Keratinocyte (primary cell): ENCODE measurements around the gene ATXN2. TPM values are rescaled to one million over a fixed set of nuclear protein-coding genes. Genes with fewer than 3 reads are reported as not detected.
"Not testable (repeated sequence)": the region's sequence is repeated elsewhere in the genome, so short reads cannot be mapped to it uniquely, and the experiment has no call there.

Experiments
- DNase-seq: peaks from one replicate; pipeline ENCODE4 v3.0.0-alpha.2; 2011; ENCODE audit warnings: low read depth, missing footprints, low spot score
- FAIRE-seq: peaks from 2 replicates; lab custom pipeline; 2011; peaks lifted over from hg19 to GRCh38; lab: Jason Lieb, UNC
- H2AFZ ChIP-seq: 2 replicates; pipeline ENCODE4 v1.6.0; 2012; ENCODE audit warnings: low read length, control low read depth, inconsistent platforms; ENCODE audit not compliant: control insufficient read depth
- H3K27ac ChIP-seq: 2 replicates; pipeline ENCODE4 v1.5.1; 2011; ENCODE audit warnings: low read length; ENCODE audit not compliant: control insufficient read depth, insufficient read depth
- H3K27me3 ChIP-seq: 3 replicates; pipeline ENCODE4 v1.6.0; 2011; ENCODE audit warnings: low read length; ENCODE audit not compliant: control insufficient read depth, insufficient read depth; ENCODE audit errors: extremely low read depth
- H3K36me3 ChIP-seq, 2 experiments: 2 replicates in 1 of 2; 3 replicates in 1 of 2; pipeline ENCODE4 v1.5.1; 2011; ENCODE audit warnings: low read length in 2 of 2, mild to moderate bottlenecking in 1 of 2; ENCODE audit not compliant: control insufficient read depth in 2 of 2, insufficient read depth in 2 of 2; ENCODE audit errors: extremely low read depth in 1 of 2
- H3K4me1 ChIP-seq: 3 replicates; pipeline ENCODE4 v1.5.1; 2011; ENCODE audit warnings: low read length; ENCODE audit not compliant: control insufficient read depth, insufficient read depth; ENCODE audit errors: extremely low read depth
- H3K4me2 ChIP-seq: 3 replicates; pipeline ENCODE4 v1.6.0; 2011; ENCODE audit warnings: low read depth, low read length; ENCODE audit not compliant: control insufficient read depth, insufficient read depth; ENCODE audit errors: extremely low read depth
- H3K4me3 ChIP-seq, 3 experiments: fragments of 200-600 bp in 1 of 3; sonication (generic) in 1 of 3; 2 replicates in 2 of 3; 3 replicates in 1 of 3; pipeline ENCODE4 v1.5.1; 2011 to 2016; ENCODE audit warnings: low read length in 3 of 3, mild to moderate bottlenecking in 3 of 3, control low read depth in 2 of 3, inconsistent platforms in 1 of 3, low read depth in 1 of 3, mixed read lengths in 1 of 3, mixed run types in 1 of 3, moderate library complexity in 1 of 3; ENCODE audit not compliant: control insufficient read depth in 2 of 3, insufficient read depth in 2 of 3; ENCODE audit errors: extremely low read depth in 1 of 3
- H3K79me2 ChIP-seq: 2 replicates; pipeline ENCODE4 v1.6.0; 2012; ENCODE audit warnings: low read length; ENCODE audit not compliant: control insufficient read depth, insufficient read depth
- H3K9ac ChIP-seq: 3 replicates; pipeline ENCODE4 v1.6.0; 2011; ENCODE audit warnings: low read length; ENCODE audit not compliant: control insufficient read depth, insufficient read depth; ENCODE audit errors: extremely low read depth
- H3K9me1 ChIP-seq: 3 replicates; pipeline ENCODE4 v1.6.0; 2011; ENCODE audit warnings: low read length; ENCODE audit not compliant: control insufficient read depth, insufficient read depth; ENCODE audit errors: extremely low read depth
- H3K9me3 ChIP-seq: 2 replicates; pipeline ENCODE4 v1.5.1; 2012; ENCODE audit warnings: low read depth, low read length; ENCODE audit not compliant: control insufficient read depth
- H4K20me1 ChIP-seq: 3 replicates; pipeline ENCODE4 v1.6.0; 2011; ENCODE audit warnings: low read length; ENCODE audit not compliant: control insufficient read depth, insufficient read depth; ENCODE audit errors: extremely low read depth
- EZH2 ChIP-seq: IDR thresholded peaks from one replicate; pipeline ENCODE4 v1.6.1; 2012; ENCODE audit warnings: inconsistent platforms, mild to moderate bottlenecking, low read length, moderate library complexity
- dilution Hi-C: fragments of 300-500 bp; cut with MboI; formaldehyde crosslinking; loops from one replicate; pipeline ENCODE4 v1.7.0; 2020; ENCODE audit warnings: low sequenced_read_pairs; ENCODE audit not compliant: extremely low pct_ligation_motif_present
- polyA plus RNA-seq, 5 experiments: library from polyadenylated mRNA; depleted of rRNA in 3 of 5; stranded (reverse) in 3 of 5; stranded (forward) in 1 of 5; unstranded in 1 of 5; fragments of >200 nt; gene quantifications; 1 replicate in 1 of 5; 2 replicates in 3 of 5; 3 replicates in 1 of 5; pipeline versions ENCODE4 v1.2.1 to v1.2.3, GENCODE V29; 2011 to 2012; ENCODE audit warnings: missing spikeins in 2 of 5, low read depth in 1 of 5, low replicate concordance in 1 of 5
- TF ChIP-seq, protein P1 (sequence below), 3 experiments: IDR thresholded peaks in 1 of 3; conservative IDR thresholded peaks in 1 of 3; optimal IDR thresholded peaks in 1 of 3; 2 replicates in 2 of 3; 3 replicates in 1 of 3; pipeline versions ENCODE3 to v1.5.1; 2011; ENCODE audit warnings: low read length in 3 of 3, mild to moderate bottlenecking in 3 of 3, moderate library complexity in 2 of 3, control low read depth in 1 of 3, inconsistent platforms in 1 of 3; ENCODE audit not compliant: insufficient read depth in 2 of 3; ENCODE audit errors: extremely low read depth in 1 of 3

ATXN2 gene
- polyA plus RNA-seq, 1 donor (not counting 4 experiments of a cell fraction or from before 2014, with no cell fraction given), result 19.6 TPM

DNA sequence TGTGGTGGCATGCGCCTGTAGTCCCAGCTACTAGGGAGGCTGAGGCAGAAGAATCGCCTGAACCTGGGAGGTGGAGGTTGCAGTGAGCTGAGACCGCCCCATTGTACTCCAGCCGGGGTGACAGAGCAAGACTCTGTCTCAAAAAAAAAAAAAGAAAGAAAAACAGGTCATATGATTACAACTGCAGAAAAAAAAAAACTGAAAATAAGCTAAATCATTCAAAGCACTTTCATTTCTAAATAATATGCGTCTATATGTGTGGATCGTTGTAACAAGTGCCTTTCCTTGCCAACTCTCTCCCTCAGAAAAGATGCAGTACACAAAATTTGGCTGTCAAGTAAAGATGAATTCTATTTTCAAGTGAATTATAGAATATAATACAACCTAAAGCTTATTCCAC, 42.4 kb downstream of the ATXN2 start:
- H3K4me2 ChIP-seq, result no peak overlapping the region

DNA sequence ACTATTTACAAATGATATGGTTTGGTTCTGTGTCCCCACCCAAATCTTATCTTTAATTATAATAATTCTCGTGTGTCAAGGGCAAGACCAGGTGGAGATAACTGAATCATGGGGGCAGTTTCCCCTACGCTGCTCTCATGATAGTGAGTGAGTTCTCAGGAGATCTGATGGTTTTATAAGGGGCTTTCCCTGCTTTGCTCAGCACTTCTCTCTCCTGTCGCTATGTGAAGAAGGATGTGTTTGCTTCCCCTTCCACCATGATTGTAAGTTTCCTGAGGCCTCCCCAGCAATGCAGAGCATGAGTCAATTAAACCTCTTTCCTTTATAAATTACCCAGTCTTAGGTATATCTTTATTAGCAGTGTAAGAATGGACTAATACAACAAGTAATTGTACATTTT, 43.8 kb downstream of the ATXN2 start:
- FAIRE-seq, dilution Hi-C loops: not testable (repeated sequence)

More for the DNA sequence above, 42.4 kb downstream of the ATXN2 start:
- H3K4me3 ChIP-seq, result no peak overlapping the region
- dilution Hi-C loops, result no loop called here
- no peaks in the 10 kb centered on the region for H3K27me3 ChIP-seq
- no peaks in the 10 kb centered on the region for H3K9me1 ChIP-seq
- no peak for TF ChIP-seq EZH2
- TF ChIP-seq, protein P1, sequence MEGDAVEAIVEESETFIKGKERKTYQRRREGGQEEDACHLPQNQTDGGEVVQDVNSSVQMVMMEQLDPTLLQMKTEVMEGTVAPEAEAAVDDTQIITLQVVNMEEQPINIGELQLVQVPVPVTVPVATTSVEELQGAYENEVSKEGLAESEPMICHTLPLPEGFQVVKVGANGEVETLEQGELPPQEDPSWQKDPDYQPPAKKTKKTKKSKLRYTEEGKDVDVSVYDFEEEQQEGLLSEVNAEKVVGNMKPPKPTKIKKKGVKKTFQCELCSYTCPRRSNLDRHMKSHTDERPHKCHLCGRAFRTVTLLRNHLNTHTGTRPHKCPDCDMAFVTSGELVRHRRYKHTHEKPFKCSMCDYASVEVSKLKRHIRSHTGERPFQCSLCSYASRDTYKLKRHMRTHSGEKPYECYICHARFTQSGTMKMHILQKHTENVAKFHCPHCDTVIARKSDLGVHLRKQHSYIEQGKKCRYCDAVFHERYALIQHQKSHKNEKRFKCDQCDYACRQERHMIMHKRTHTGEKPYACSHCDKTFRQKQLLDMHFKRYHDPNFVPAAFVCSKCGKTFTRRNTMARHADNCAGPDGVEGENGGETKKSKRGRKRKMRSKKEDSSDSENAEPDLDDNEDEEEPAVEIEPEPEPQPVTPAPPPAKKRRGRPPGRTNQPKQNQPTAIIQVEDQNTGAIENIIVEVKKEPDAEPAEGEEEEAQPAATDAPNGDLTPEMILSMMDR (optimal IDR thresholded peaks at IDR 0.05 in 1 of 3, IDR thresholded peaks at IDR 0.05 in 1 of 3, conservative IDR thresholded peaks at IDR 0.05 in 1 of 3; ENCODE audit: extremely low read depth in 1 of 3, insufficient read depth in 2 of 3, low read length in 3 of 3), result no peak
- H4K20me1 ChIP-seq, result peaks cover 2% of the 10 kb centered on the region
- H3K4me1 ChIP-seq, result no peaks in the 10 kb centered on the region
- FAIRE-seq, result no peak
- no peak overlapping the region for H2AFZ ChIP-seq
- no peaks in the 10 kb centered on the region for H3K9me3 ChIP-seq
- H3K9ac ChIP-seq, result no peak overlapping the region
- peaks cover 77% of the 10 kb centered on the region for H3K79me2 ChIP-seq
- H3K27ac ChIP-seq, result no peak overlapping the region
- H3K36me3 ChIP-seq, result peaks cover 0 to 2% of the 10 kb centered on the region in 2 experiments
- no peak for DNase-seq

DNA sequence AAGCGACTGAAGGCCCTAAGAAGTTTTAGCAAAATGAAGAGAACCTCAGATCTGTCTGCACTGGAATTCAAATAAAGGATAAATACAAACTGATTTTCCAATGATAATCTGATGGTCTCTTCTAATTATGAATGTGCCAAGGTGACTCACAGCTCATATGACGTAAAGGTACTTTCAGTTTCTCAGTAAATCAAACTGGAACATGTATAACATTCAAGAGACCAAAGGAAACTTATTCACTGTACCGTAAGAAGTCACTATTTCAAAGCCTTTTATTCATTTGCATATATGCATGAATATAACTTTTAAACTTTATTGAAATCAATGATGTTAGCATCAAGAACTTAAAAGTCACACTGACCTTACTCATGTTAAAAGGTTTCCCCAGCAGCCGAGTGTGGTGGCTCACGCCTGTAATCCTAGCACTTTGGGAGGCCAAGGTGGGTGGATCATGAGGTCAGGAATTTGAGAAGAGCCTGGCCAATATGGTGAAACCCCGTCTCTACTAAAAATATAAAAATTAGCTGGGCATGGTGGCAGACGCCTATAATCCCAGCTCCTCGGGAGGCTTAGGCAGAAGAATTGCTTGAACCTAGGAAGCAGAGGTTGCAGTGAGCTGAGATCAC, 52.2 kb downstream of the ATXN2 start:
- H3K4me3 ChIP-seq, result no peak overlapping the region
- no peaks in the 10 kb centered on the region for H3K27me3 ChIP-seq
- H3K9me3 ChIP-seq, result no peaks in the 10 kb centered on the region
- H3K4me1 ChIP-seq, result no peaks in the 10 kb centered on the region
- FAIRE-seq (no peak), DNase-seq (no peak)
- no peak overlapping the region for H3K9ac ChIP-seq
- no peak overlapping the region for H3K4me2 ChIP-seq
- no peaks in the 10 kb centered on the region for H3K9me1 ChIP-seq
- dilution Hi-C loops, result no loop called here
- no peak overlapping the region for H3K27ac ChIP-seq
- no peak overlapping the region for H2AFZ ChIP-seq
- TF ChIP-seq, protein P1 (optimal IDR thresholded peaks at IDR 0.05 in 1 of 3, IDR thresholded peaks at IDR 0.05 in 1 of 3, conservative IDR thresholded peaks at IDR 0.05 in 1 of 3; ENCODE audit: extremely low read depth in 1 of 3, insufficient read depth in 2 of 3, low read length in 3 of 3), result no peak
- TF ChIP-seq EZH2, result no peak
- H3K36me3 ChIP-seq, result peaks cover 10 to 14% of the 10 kb centered on the region in 2 experiments
- H3K79me2 ChIP-seq, result peaks cover 4% of the 10 kb centered on the region
- peaks cover 3% of the 10 kb centered on the region for H4K20me1 ChIP-seq

More for the DNA sequence above, 43.8 kb downstream of the ATXN2 start:
- not testable (repeated sequence) for DNase-seq, H3K9me3 ChIP-seq, H2AFZ ChIP-seq, H3K4me1 ChIP-seq, H3K27ac ChIP-seq, H3K4me3 ChIP-seq, H3K4me2 ChIP-seq, H3K9ac ChIP-seq, H3K9me1 ChIP-seq, H3K36me3 ChIP-seq, H4K20me1 ChIP-seq, H3K27me3 ChIP-seq
- H3K79me2 ChIP-seq, result peaks cover 65% of the 10 kb centered on the region
